Stomach smooth muscle (tissue), 2 donors: ENCODE measurements around the gene LRWD1.
"Not testable (repeated sequence)": the region's sequence is repeated elsewhere in the genome, so short reads cannot be mapped to it uniquely, and the experiment has no call there.

Experiments used
- H3K27ac ChIP-seq: one replicate; pipeline ENCODE4 v1.7.0; 2013; ENCODE audit warnings: mild to moderate bottlenecking, low read length, inconsistent platforms
- H3K27me3 ChIP-seq, 2 donors: one replicate each; pipeline ENCODE4 v1.7.0; 2013; ENCODE audit warnings: low read length in 2 of 2; ENCODE audit not compliant: insufficient read depth in 2 of 2, control insufficient read depth in 1 of 2
- H3K36me3 ChIP-seq, 2 donors: one replicate each; pipeline ENCODE4 v1.7.0; 2013; ENCODE audit warnings: low read length in 2 of 2; ENCODE audit not compliant: control insufficient read depth in 2 of 2, insufficient read depth in 2 of 2
- H3K4me1 ChIP-seq: one replicate; pipeline ENCODE4 v1.7.0; 2013; ENCODE audit warnings: low read length; ENCODE audit not compliant: control insufficient read depth, insufficient read depth
- H3K4me3 ChIP-seq, 2 donors: one replicate each; pipeline ENCODE4 v1.7.0; 2013; ENCODE audit warnings: low read length in 2 of 2
- H3K9ac ChIP-seq, 2 donors: one replicate each; pipeline ENCODE4 v1.7.0; 2013; ENCODE audit warnings: low read length in 2 of 2, mild to moderate bottlenecking in 1 of 2
- H3K9me3 ChIP-seq, 2 donors: one replicate each; pipeline ENCODE4 v1.7.0; 2013; ENCODE audit warnings: low read length in 2 of 2; ENCODE audit not compliant: control insufficient read depth in 2 of 2
- donor health status: healthy.
- donor health status: Pancreatic carcinoma.

The LRWD1 gene

GRCh38 chr7:102481962-102482361, 17.2 kb downstream of the LRWD1 start:
- H3K9ac ChIP-seq, H3K27ac ChIP-seq, H3K4me3 ChIP-seq, H3K27me3 ChIP-seq, H3K4me1 ChIP-seq, H3K9me3 ChIP-seq, H3K36me3 ChIP-seq: not testable (repeated sequence)

GRCh38 chr7:102484317-102484716, 19.5 kb downstream of the LRWD1 start:
- H3K4me3 ChIP-seq, H3K9ac ChIP-seq, H3K9me3 ChIP-seq: not testable (repeated sequence)

GRCh38 chr7:102490529-102491075, 25.8 kb downstream of the LRWD1 start:
- not testable (repeated sequence) for H3K4me1 ChIP-seq, H3K27ac ChIP-seq, H3K9me3 ChIP-seq, H3K4me3 ChIP-seq, H3K27me3 ChIP-seq, H3K36me3 ChIP-seq, H3K9ac ChIP-seq

More at GRCh38 chr7:102484317-102484716, 19.5 kb downstream of the LRWD1 start:
- not testable (repeated sequence) for H3K36me3 ChIP-seq, H3K4me1 ChIP-seq, H3K27me3 ChIP-seq, H3K27ac ChIP-seq

GRCh38 chr7:102493220-102493935, 28.6 kb downstream of the LRWD1 start:
- H3K9ac ChIP-seq, H3K27me3 ChIP-seq, H3K4me1 ChIP-seq, H3K9me3 ChIP-seq, H3K27ac ChIP-seq, H3K4me3 ChIP-seq, H3K36me3 ChIP-seq: not testable (repeated sequence)

GRCh38 chr7:102494026-102494425, 29.2 kb downstream of the LRWD1 start:
- not testable (repeated sequence) for H3K36me3 ChIP-seq, H3K4me1 ChIP-seq, H3K27ac ChIP-seq, H3K27me3 ChIP-seq, H3K9ac ChIP-seq, H3K4me3 ChIP-seq, H3K9me3 ChIP-seq

- not testable (repeated sequence) for H3K9me3 ChIP-seq, H3K36me3 ChIP-seq, H3K9ac ChIP-seq, H3K27me3 ChIP-seq, H3K4me3 ChIP-seq, H3K4me1 ChIP-seq, H3K27ac ChIP-seq
These were observed 29.8 kb downstream of the LRWD1 start for GRCh38 chr7:102494473-102495149.

GRCh38 chr7:102496861-102497260, 32.1 kb downstream of the LRWD1 start:
- H3K4me1 ChIP-seq, H3K27ac ChIP-seq, H3K4me3 ChIP-seq, H3K36me3 ChIP-seq, H3K9me3 ChIP-seq, H3K27me3 ChIP-seq, H3K9ac ChIP-seq: not testable (repeated sequence)

GRCh38 chr7:102497308-102497707, 32.5 kb downstream of the LRWD1 start:
- not testable (repeated sequence) for H3K4me1 ChIP-seq

GRCh38 chr7:102498321-102498720, 33.5 kb downstream of the LRWD1 start:
- not testable (repeated sequence) for H3K27ac ChIP-seq, H3K36me3 ChIP-seq

More at GRCh38 chr7:102497308-102497707, 32.5 kb downstream of the LRWD1 start:
- not testable (repeated sequence) for H3K36me3 ChIP-seq, H3K27me3 ChIP-seq, H3K27ac ChIP-seq, H3K9me3 ChIP-seq, H3K9ac ChIP-seq, H3K4me3 ChIP-seq

GRCh38 chr7:102503141-102503540, 38.4 kb downstream of the LRWD1 start:
- H3K27me3 ChIP-seq, H3K27ac ChIP-seq, H3K4me3 ChIP-seq, H3K4me1 ChIP-seq, H3K9ac ChIP-seq, H3K9me3 ChIP-seq, H3K36me3 ChIP-seq: not testable (repeated sequence)

More at GRCh38 chr7:102498321-102498720, 33.5 kb downstream of the LRWD1 start:
- H3K9ac ChIP-seq, H3K4me1 ChIP-seq, H3K27me3 ChIP-seq, H3K4me3 ChIP-seq, H3K9me3 ChIP-seq: not testable (repeated sequence)
